Measurements from ENCODE around the gene PDXK. TPM values are rescaled to one million over a fixed set of nuclear protein-coding genes. Genes with fewer than 3 reads are reported as not detected.
A peak's percentile ranks its signal among the peaks of the same experiment; 100 is the strongest.
"Not testable (repeated sequence)": the region's sequence is repeated elsewhere in the genome, so short reads cannot be mapped to it uniquely, and the experiment has no call there.

Gene PDXK
- 55.6 and 87.0 TPM in 2 replicates for total RNA-seq
- 212 TPM for polyA plus RNA-seq (2012)

DNA sequence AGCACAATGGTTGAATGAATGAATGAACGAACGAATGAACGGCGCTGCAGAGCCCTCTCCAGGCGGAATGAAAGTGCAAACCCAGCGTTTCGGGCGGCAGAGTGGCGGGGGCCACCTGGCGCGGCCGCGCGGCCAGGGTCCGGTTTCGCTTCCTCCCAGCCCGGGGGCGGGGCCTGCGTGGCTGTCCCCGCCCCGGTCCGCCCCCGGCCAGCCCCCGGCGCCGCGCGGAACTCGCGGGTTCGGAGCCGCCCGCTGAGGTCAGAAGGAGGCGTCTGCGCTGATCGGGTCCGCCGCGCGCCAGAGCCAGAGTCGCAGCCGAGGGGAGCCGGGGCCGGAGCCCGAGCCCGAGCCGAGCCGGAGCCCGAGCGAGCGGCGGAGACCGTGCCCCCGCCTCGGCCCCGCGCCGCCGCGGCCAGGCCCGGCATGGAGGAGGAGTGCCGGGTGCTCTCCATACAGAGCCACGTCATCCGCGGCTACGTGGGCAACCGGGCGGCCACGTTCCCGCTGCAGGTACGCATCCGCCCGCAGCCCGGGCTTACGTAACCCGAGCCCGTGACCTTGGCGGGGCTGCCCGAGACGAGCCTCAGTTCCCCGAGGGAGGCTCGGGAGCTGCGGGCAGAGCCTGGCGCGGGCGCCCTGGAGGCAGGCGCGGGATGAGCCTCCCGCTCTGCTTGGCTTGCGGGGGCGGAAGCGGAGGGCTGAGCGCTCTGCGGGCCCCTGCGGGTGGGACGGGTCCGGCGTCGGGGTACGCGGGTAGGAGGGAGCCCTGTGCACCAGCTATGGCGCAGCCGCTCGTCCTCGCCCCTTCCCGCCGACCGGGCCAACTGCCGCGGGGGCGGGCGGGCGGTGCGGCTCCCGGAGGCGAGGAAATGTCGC, at the start of gene PDXK:
TSS of gene PDXK (plus strand) at position 258 of the 876 bp plus-strand sequence. CDS start at position 424, 166 bp downstream.
- peak; percentile 89 for DNase-seq (ENCODE audit: low read depth)

GRCh38 chr21:43669828-43670605, 48.9 kb upstream of the PDXK start:
- no peak for DNase-seq (ENCODE audit: low read depth)

DNA sequence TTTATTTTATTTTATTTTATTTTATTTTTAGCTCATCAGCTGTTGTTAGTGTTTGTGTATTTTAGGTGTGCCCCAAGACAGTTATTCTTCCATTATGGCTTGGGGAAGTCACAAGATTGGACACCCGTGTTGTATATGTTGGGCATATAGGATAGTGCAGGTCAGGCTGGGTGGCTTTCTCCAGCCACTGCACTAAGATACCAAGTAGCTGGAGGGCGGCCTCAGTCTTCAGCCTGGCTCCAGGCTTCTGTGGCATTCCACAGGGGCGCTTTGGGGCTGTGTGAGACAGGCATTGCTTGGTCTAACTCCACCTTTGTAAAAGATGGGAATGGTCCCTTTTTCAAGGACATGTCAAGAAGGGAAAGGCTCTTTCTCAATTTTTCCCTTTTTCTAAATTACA, 43.1 kb upstream of the PDXK start:
- no peak for DNase-seq (ENCODE audit: low read depth)

DNA sequence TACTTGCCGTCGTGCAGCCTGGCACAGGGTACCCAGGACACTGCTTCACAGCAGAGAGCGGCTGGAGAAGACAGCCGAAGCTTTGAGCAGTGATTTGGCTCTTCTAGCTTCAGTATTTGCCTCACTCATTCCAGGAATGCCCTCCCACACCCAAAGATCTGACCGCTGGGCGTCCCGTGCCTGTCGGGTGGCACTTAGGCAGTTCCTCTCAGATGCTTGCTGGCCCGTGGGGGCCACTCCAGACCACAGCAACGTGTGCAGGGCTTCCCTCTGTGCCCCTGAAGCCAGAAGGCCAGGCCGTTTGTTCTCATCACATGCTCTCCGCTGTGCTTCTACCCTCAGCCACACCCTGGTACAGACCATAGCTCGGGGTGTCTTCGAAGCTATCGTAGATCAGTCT, 42.5 kb upstream of the PDXK start:
- peak; percentile 15 for DNase-seq (ENCODE audit: low read depth)

- no peak for DNase-seq (ENCODE audit: low read depth)
Measured at GRCh38 chr21:43679951-43680350, 39.0 kb upstream of the PDXK start.

DNA sequence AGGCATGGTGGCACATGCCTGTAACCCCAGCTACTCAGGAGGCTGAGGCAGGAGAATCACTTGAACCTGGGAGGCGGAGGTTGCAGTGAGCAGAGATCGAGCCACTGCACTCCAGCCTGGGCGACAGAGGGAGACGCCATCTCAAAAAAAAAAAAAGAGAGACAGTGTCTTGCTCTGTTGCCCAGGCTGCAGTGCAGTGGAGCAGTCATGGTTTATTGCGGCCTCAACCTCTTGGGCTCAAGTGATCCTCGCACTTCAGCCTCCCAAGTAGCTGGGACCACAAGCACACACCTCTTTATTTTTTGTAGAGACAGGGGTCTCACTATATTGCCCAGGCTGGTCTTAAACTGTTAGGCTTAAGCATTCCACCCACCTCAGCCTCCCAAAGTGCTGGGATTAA, 38.5 kb upstream of the PDXK start:
- DNase-seq (ENCODE audit: low read depth), result not testable (repeated sequence)

- no peak for DNase-seq (ENCODE audit: low read depth)
Measured at GRCh38 chr21:43681650-43682049, 37.3 kb upstream of the PDXK start.

- no peak for DNase-seq (ENCODE audit: low read depth)
Measured at GRCh38 chr21:43684424-43684823, 34.5 kb upstream of the PDXK start.

DNA sequence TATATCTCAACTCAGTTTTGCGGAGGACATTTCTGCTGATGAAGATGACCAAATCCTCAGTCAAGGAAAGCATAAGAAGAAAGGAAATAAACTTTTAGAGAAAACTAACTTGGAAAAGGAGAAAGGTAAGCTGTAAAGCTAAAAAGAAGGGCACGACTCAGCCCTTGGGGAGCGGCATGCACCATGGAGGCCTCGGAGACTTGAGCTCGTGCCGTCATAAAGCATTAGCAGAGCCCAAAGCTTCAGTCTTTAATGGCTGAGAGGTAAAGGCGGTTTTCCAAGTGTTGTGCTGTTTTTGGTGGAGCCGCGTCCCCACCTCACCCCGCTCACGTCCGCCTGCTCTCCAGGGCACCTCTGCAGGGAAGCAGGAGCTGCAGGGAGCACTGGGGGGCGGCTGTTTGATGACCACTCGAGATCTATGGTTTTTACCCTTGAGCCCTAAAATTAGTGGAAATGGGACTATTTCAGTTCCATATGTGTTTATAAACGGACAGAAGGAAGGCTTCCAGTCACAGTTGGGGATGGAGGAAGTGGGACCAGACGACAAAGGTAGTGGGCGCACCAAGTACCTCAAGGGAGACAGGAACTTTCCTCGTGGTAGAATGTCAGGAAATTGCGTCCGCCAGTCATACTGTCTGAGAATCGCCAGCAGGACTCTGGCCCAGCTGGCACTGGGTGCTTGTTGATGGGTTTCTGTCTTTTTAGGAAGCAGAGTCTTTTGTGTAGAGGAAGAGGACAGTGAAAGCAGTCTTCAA, 31.9 kb upstream of the PDXK start:
- DNase-seq (ENCODE audit: low read depth), result no peak

- DNase-seq (ENCODE audit: low read depth), result no peak
Measured at GRCh38 chr21:43687566-43688399, 31.1 kb upstream of the PDXK start.

GRCh38 chr21:43688906-43689305, 30.0 kb upstream of the PDXK start:
- DNase-seq (ENCODE audit: low read depth), result no peak

DNA sequence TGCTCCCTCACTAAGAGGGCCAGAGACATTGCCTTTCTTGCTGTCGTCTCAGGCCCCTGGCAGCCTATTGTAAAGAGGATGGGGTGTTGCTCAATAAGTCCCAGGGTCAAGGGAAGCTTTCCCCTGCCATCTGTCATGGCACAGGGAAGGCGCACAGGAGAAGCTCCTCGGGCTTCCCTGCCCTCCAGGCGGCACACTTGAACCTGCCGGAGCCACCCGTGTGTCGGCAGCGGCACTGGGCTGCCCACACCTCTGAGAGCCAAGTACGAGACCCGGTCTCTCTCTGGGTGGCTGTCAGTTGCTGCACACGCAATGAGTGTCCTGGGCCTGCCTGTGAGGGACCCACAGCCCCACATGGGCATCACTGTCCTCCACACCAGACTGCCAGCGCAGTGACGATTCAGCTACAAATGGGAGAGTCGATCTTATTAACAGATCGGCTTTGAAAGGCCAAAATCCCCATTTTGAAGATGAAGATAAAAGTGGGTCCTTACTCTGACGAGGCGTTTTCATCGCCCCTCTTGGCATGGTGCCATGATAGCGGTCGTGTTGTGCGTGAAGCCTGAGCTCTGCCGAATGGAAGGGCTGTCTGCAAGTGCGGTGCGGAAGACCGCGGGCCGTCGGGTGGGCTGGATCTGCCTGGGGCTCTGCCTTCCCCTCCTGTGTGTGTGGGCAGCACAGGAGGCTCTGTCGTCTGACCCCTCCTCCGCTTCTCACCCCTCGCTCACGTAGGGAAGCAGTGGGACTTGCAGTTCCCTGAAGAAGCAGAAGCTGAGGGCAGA, 29.2 kb upstream of the PDXK start:
- DNase-seq (ENCODE audit: low read depth), result no peak

DNA sequence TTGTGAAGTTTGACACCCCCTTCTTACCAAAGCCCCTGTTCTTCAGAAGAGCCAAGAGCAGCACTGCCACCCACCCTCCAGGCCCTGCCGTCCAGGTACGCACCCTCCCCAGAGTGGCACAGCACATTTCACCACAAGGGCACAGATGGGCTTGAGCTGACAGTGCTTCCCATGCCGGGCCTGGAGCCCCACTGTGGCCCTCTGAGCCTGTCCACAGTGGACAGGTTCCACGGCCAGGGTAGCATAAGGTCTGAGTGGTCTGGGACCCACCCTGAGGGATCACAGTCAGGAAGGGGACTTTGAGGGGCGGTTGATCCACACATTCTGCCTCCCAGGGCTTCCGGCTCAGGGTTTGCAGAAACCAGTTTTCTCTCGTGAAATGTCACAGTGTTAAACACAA, 28.6 kb upstream of the PDXK start:
- DNase-seq (ENCODE audit: low read depth), result no peak

- DNase-seq (ENCODE audit: low read depth), result no peak
Measured at GRCh38 chr21:43691086-43691795, 27.7 kb upstream of the PDXK start.

DNA sequence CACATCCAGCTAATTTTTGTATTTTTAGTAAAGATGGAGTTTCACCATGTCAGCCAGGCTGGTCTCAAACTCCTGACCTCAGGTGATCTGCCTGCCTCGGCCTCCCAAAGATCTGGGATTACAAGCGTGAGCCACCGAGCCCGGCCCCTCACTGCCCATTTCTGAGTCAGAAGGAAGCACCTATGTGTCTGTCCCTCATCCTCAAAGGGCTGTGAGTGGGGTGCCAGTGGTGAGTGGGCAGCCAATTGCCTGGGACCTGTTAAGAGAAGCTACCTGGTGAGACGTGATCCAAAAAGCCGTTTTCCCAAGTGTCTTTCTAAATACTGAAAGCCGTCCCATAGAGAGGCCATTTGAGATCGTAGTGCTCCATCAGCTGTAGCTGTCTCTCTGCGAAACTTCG, 27.1 kb upstream of the PDXK start:
- DNase-seq (ENCODE audit: low read depth), result no peak

DNA sequence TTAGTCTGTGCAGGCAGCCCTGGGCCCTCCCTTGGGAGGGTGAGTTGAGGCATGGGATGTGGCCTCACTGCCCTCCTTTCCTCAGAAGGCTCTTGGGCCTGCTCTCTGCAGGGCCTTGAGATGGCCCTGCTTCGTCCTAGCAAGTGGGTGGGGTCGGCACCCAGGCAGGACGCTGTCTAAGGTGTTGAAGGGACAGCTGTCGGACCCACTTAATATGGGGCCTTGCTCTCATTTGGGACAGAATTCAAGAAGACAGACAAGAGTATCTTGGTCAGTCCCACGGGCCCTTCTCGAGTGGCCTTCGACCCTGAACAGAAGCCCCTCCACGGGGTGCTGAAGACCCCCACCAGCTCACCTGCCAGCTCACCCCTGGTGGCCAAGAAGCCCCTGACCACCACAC, 26.0 kb upstream of the PDXK start:
- no peak for DNase-seq (ENCODE audit: low read depth)

DNA sequence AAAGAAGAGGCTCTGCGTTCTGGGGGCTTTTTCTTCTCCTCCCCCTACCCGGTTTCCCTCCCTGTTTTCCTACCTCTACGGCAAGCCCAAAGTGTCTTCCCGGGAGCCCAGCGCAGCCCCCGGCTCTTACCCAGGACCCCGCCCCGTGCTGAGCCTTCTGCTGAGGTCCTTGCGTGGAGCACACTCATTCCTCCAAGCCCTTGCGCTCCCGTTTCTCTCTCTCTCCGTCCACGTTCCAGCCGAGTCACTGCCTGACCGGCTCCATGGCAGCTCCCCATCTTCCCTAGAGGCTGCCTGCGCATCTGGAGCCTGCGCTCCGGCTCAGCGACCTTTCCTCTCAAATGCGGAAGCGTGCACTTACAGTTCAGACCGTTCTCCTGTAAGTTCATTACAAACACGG, 24.9 kb upstream of the PDXK start:
- DNase-seq (ENCODE audit: low read depth), result no peak

GRCh38 chr21:43694437-43695079, 24.4 kb upstream of the PDXK start:
- no peak for DNase-seq (ENCODE audit: low read depth)

- DNase-seq (ENCODE audit: low read depth), result no peak
Measured at GRCh38 chr21:43696214-43696613, 22.7 kb upstream of the PDXK start.

Data from myocyte (in vitro differentiated cells).